Measurements from ENCODE around the gene ACOT8. TPM values are rescaled to one million over a fixed set of nuclear protein-coding genes. Genes with fewer than 3 reads are reported as not detected.

ACOT8 gene
- total and polyA plus RNA-seq, 2 of the 8 experiments (the other 6 are each of a cell fraction or from before 2014, with no cell fraction given), result 37.6 to 88.8 TPM

DNA sequence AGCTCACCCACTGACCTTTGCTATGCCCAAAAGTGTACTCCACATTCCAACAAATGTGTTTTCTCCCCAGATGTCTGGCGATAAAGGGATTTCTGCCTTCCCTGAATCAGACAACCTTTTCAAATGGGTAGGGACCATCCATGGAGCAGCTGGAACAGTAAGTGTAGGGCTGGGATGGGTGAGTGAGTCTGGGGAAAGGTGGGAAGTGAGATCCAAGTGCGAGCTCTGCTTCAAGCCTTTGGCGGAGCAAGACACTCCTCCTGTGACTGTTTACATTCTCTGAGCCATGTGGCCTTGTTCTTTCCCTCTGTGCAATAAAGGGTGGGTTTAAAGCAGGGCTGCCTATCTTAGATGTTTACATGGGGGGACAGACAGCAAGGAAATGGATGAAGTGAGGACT is 42.9 kb downstream of the ACOT8 start (continued):
- TF ChIP-seq, protein P1, sequence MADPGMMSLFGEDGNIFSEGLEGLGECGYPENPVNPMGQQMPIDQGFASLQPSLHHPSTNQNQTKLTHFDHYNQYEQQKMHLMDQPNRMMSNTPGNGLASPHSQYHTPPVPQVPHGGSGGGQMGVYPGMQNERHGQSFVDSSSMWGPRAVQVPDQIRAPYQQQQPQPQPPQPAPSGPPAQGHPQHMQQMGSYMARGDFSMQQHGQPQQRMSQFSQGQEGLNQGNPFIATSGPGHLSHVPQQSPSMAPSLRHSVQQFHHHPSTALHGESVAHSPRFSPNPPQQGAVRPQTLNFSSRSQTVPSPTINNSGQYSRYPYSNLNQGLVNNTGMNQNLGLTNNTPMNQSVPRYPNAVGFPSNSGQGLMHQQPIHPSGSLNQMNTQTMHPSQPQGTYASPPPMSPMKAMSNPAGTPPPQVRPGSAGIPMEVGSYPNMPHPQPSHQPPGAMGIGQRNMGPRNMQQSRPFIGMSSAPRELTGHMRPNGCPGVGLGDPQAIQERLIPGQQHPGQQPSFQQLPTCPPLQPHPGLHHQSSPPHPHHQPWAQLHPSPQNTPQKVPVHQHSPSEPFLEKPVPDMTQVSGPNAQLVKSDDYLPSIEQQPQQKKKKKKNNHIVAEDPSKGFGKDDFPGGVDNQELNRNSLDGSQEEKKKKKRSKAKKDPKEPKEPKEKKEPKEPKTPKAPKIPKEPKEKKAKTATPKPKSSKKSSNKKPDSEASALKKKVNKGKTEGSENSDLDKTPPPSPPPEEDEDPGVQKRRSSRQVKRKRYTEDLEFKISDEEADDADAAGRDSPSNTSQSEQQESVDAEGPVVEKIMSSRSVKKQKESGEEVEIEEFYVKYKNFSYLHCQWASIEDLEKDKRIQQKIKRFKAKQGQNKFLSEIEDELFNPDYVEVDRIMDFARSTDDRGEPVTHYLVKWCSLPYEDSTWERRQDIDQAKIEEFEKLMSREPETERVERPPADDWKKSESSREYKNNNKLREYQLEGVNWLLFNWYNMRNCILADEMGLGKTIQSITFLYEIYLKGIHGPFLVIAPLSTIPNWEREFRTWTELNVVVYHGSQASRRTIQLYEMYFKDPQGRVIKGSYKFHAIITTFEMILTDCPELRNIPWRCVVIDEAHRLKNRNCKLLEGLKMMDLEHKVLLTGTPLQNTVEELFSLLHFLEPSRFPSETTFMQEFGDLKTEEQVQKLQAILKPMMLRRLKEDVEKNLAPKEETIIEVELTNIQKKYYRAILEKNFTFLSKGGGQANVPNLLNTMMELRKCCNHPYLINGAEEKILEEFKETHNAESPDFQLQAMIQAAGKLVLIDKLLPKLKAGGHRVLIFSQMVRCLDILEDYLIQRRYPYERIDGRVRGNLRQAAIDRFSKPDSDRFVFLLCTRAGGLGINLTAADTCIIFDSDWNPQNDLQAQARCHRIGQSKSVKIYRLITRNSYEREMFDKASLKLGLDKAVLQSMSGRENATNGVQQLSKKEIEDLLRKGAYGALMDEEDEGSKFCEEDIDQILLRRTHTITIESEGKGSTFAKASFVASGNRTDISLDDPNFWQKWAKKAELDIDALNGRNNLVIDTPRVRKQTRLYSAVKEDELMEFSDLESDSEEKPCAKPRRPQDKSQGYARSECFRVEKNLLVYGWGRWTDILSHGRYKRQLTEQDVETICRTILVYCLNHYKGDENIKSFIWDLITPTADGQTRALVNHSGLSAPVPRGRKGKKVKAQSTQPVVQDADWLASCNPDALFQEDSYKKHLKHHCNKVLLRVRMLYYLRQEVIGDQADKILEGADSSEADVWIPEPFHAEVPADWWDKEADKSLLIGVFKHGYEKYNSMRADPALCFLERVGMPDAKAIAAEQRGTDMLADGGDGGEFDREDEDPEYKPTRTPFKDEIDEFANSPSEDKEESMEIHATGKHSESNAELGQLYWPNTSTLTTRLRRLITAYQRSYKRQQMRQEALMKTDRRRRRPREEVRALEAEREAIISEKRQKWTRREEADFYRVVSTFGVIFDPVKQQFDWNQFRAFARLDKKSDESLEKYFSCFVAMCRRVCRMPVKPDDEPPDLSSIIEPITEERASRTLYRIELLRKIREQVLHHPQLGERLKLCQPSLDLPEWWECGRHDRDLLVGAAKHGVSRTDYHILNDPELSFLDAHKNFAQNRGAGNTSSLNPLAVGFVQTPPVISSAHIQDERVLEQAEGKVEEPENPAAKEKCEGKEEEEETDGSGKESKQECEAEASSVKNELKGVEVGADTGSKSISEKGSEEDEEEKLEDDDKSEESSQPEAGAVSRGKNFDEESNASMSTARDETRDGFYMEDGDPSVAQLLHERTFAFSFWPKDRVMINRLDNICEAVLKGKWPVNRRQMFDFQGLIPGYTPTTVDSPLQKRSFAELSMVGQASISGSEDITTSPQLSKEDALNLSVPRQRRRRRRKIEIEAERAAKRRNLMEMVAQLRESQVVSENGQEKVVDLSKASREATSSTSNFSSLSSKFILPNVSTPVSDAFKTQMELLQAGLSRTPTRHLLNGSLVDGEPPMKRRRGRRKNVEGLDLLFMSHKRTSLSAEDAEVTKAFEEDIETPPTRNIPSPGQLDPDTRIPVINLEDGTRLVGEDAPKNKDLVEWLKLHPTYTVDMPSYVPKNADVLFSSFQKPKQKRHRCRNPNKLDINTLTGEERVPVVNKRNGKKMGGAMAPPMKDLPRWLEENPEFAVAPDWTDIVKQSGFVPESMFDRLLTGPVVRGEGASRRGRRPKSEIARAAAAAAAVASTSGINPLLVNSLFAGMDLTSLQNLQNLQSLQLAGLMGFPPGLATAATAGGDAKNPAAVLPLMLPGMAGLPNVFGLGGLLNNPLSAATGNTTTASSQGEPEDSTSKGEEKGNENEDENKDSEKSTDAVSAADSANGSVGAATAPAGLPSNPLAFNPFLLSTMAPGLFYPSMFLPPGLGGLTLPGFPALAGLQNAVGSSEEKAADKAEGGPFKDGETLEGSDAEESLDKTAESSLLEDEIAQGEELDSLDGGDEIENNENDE (IDR thresholded peaks at IDR 0.05; ENCODE audit: insufficient replicate concordance, low read length), result no peak
- TF ChIP-seq SP1 (IDR thresholded peaks at IDR 0.05; ENCODE audit: low read depth, low read length) (no peak), BCL11A (IDR thresholded peaks at IDR 0.05; ENCODE audit: low read depth in 2 of 2, low read length in 2 of 2) (no peak), POLR2AphosphoS5 (IDR thresholded peaks at IDR 0.05; ENCODE audit: low read depth, low read length) (no peak), PHF8 (conservative IDR thresholded peaks at IDR 0.05; ENCODE audit: low read depth, low read length) (no peak), RFX5 (IDR thresholded peaks at IDR 0.05; ENCODE audit: borderline replicate concordance, low read depth, low read length) (no peak), EZH2 (IDR thresholded peaks at IDR 0.05; ENCODE audit: low read depth, low read length, severe bottlenecking) (no peak), POU5F1 (IDR thresholded peaks at IDR 0.05; ENCODE audit: low read depth, low read length) (no peak), SRF (IDR thresholded peaks at IDR 0.05; ENCODE audit: low read depth, low read length) (no peak), CBX5 (IDR thresholded peaks at IDR 0.05; ENCODE audit: low read depth, low read length) (no peak), TAF7 (optimal IDR thresholded peaks at IDR 0.05; ENCODE audit: borderline replicate concordance, low read depth, low read length) (no peak)

Data from H1 (cell line).